K562 treated with DMSO at 1 percent for 12 hours (cell line): ENCODE measurements around the gene ATCAY. TPM values are rescaled to one million over a fixed set of nuclear protein-coding genes. Genes with fewer than 3 reads are reported as not detected.

Source experiments
- total RNA-seq: library from RNA; unstranded; fragments of 300-600 nt; gene quantifications from 2 replicates; pipeline ENCODE4 v1.2.3, GENCODE V29; 2022; ENCODE audit not compliant: insufficient read depth

Gene ATCAY, protein sequence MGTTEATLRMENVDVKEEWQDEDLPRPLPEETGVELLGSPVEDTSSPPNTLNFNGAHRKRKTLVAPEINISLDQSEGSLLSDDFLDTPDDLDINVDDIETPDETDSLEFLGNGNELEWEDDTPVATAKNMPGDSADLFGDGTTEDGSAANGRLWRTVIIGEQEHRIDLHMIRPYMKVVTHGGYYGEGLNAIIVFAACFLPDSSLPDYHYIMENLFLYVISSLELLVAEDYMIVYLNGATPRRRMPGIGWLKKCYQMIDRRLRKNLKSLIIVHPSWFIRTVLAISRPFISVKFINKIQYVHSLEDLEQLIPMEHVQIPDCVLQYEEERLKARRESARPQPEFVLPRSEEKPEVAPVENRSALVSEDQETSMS
- total RNA-seq: not detected in 2 replicates

DNA sequence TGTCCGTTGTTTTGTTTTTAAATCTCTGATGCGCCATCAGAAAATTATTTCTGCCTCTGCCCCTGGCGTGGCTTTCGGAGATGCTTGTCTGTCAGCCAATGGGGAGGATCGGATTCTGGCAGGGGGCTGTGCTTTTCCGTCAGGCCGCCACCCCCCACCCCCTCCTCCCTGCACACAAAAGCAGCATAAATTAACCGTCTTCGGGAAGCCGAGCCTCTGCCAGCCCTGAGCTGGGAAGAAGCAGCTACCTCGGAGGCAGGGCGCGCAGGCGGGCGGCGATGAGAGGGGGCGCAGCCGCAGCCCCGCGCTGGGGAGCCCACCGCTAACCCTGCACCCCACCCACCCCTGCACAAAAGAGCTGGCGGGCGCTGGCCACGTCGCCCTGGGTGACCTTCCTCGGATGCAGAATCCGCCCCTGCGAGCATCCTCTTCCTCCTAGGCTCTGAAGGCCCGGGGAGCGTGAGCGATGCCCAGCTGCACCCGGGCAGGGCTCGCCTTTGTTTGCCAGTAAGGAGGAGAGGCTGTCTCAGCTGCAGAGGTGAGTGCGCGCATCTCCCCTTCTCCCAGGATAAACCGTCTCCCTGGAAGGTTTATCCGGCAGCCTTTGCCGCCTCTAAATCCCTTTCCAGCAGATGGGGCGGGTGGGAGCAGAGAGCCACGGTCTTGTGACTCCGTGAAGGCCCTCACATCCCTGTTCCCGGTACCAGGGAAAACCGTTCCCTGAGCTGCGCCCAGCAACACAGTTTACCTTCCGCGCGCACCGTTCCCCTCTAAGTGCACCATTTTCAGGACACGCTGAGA, at the start of gene ATCAY:
ATCAY (plus strand) TSS at position 215 of the 801 bp plus-strand sequence. CDS start 5,083 bp downstream, outside the sequence.

DNA sequence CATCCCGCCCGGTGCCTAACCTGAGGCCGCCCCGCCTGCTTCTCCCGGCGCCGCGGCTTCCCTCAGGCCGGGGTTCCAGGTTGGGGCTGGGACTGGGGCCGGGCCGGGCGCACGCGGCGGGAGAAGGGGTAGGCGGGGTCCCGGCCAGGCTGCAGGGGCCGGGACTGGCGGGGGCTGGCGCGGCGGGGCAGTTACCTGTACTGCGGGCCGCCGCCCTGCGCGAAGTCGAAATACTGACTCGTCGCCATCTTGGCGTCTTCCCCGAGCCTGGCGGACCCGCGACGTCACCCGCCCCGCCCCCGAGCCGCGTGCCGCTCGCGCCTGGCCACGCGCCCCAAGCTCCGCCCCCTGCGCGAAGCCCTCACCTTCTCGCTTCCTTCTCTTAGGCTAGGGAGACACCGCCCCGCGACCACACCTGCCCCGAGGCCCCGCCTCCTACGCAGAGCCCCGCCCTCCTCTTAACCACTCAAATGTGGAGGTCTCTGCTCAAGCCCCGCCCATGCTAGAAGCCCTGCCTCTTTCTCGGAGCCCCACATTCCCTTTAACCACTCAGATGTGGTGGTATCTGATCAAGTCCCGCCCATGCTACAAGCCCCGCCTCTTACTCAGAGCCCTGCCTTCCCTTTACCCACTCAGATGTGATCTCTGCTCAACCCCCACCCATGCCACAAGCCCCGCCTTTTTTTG, 11.6 kb upstream of the ATCAY start, which contains the start of gene ZFR2:
ZFR2 (minus strand) TSS at position 269 of the 687 bp plus-strand sequence; CDS start at position 248, 21 bp downstream.

DNA sequence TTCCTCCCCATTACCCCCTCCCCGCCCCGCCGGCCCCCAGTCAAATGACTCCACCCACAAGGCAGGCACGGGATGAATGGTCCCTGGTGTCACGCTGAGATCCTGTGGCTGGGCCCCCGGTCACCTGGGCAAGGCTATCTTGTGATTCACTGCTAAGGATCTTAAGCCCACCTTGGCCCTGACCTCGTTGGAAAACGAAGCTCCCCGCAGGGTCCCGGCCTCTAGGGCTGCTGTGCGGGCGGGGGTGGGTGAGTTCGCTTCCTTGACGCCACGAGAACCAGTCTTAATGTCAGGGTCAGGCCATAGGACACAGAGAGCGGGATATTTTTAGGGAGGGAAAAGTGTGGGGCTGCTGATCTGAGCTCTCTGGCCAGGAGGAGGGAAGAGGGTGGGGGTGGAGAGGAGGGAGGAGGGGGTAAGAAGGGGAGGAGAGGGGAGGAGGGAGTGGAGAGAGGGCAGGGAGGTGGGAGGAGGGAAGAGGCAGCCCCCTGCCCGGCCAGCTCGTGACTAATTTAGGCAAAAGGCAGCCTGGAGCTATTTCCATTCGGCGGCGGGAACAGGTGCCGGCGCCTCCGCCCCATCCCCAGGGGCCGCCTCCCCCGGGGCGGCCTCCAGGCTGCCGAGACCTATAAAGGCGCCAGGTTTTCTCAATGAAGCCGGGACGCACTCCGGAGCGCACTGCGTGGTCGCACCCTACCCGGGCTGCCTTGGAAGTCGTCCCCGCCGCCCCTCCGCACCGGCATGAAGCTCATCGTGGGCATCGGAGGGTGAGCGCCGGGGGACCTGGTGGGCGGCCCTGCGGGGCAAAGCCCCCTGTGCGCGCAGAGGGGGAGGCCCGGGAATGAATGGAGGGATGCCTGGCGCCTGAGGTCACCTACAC, 52.7 kb downstream of the ATCAY start, which contains the start of gene NMRK2:
NMRK2 (plus strand) TSS at position 139 of the 880 bp plus-strand sequence; CDS start at position 742, 603 bp downstream.

DNA sequence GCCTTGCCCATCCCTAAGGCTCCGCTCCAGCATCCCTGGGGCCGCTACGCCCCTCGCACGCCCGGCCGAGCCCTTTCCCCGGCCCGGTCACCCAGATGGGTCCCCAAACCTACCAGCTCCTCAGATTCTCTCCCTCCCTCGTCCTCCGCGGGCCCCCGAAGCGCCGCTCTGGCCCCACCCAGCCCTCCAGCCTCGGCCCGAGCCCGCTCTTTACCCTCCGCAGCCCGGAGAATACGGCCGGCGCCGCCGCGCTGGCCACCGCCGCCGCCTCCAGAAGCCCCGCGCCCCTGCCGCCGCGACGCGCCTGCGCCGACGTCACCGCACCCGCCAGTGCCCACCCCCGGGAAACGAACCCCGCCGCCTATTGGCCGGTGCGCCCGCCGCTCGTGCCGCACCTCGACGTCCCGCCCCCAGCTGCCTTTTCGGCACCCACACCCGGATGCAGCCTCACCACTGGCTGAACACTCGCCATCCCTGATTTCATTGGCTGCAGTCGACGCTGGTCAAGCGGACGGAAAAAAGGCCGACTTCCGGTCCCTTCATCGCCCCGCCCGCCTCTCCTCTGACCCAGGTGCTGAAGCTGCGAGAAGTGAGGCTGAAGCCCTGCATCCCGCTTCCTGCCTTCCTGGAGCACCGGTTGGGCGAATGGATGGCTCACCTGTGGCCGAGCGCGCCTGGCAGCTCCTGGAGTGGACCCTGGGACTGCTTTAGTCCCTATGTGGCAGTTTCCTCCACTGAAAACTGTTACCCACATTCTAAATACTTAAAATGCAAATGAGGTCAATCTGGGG, 90.5 kb downstream of the ATCAY start, which contains the start of gene DAPK3:
DAPK3 (minus strand) TSS at position 292 of the 791 bp plus-strand sequence. CDS start 1,364 bp downstream, outside the sequence.

Other genes with a start within 250 kb of the ATCAY start
- 17.4 and 39.7 TPM in 2 replicates for gene PIP5K1C, start 180.2 kb upstream of the ATCAY start, total RNA-seq
- gene TJP3, start 172.3 kb upstream of the ATCAY start, total RNA-seq: 4.5 and 9.5 TPM in 2 replicates
- 25.8 and 26.3 TPM in 2 replicates for gene APBA3, start 119.0 kb upstream of the ATCAY start, total RNA-seq
- 32.9 and 88.5 TPM in 2 replicates for gene MRPL54, start 118.0 kb upstream of the ATCAY start, total RNA-seq
- not detected in 2 replicates for gene RAX2, start 108.5 kb upstream of the ATCAY start, total RNA-seq
- gene MATK, start 94.3 kb upstream of the ATCAY start, total RNA-seq: 7.9 and 10.4 TPM in 2 replicates
- not detected in 2 replicates for gene ZFR2, start 11.6 kb upstream of the ATCAY start, total RNA-seq
- gene NMRK2, start 52.4 kb downstream of the ATCAY start, total RNA-seq: not detected in 2 replicates
- 84.5 and 92.2 TPM in 2 replicates for gene DAPK3, start 90.4 kb downstream of the ATCAY start, total RNA-seq
- gene EEF2, start 104.8 kb downstream of the ATCAY start, total RNA-seq: 3,388 and 3,922 TPM in 2 replicates
- gene PIAS4, start 127.1 kb downstream of the ATCAY start, total RNA-seq: 23.1 and 33.3 TPM in 2 replicates
- 15.0 and 20.7 TPM in 2 replicates for gene ZBTB7A, start 186.2 kb downstream of the ATCAY start, total RNA-seq
- 302 and 352 TPM in 2 replicates for gene MAP2K2, start 243.4 kb downstream of the ATCAY start, total RNA-seq